Upper lobe of right lung (tissue), 1 donor: ENCODE results near the gene MYO5B. TPM values are rescaled to one million over a fixed set of nuclear protein-coding genes. Genes with fewer than 3 reads are reported as not detected.
A peak's percentile ranks its signal among the peaks of the same experiment; 100 is the strongest.

Experiments used
- ATAC-seq: fragments of 200-7000 bp; cut with Tn5 transposase; one replicate; pipeline ENCODE4 v1.9.1; 2020; ENCODE audit warnings: mild to moderate bottlenecking, moderate library complexity
- DNase-seq: peaks from one replicate; pipeline ENCODE4 v3.0.0-alpha.2; 2020
- H3K27ac ChIP-seq: fragments of 200-600 bp; one replicate; pipeline ENCODE4 v1.8.0; 2022
- H3K27me3 ChIP-seq: fragments of 200-600 bp; one replicate; pipeline ENCODE4 v1.8.0; 2022; ENCODE audit warnings: mild to moderate bottlenecking
- H3K36me3 ChIP-seq: fragments of 200-600 bp; one replicate; pipeline ENCODE4 v1.8.0; 2022
- H3K4me1 ChIP-seq: fragments of 200-600 bp; one replicate; pipeline ENCODE4 v1.8.0; 2022
- H3K4me3 ChIP-seq: fragments of 200-600 bp; one replicate; pipeline ENCODE4 v1.8.0; 2022; ENCODE audit warnings: mild to moderate bottlenecking
- H3K9me3 ChIP-seq: fragments of 200-600 bp; one replicate; pipeline ENCODE4 v1.8.0; 2022
- intact Hi-C: fragments of 100-400 bp; cut with DNase I; formaldehyde crosslinking; loops from one replicate; pipeline ENCODE4 v1.11.0; 2022
- total RNA-seq: library from RNA; stranded (reverse); fragmentation: NEBNext Ultra II Directional; extraction: Animal tissue kit (Norgen Biotek cat#: 25700); gene quantifications from one replicate; pipeline ENCODE4 v1.2.1, GENCODE V29; 2021
- TF ChIP-seq, protein P1 (sequence below): fragments of 200-600 bp; IDR thresholded peaks from one replicate; pipeline ENCODE4 v1.8.0; 2022; ENCODE audit warnings: antibody characterized with exemption
- donor health status: DM: no; HTN: yes; CAD: no; lungs with severe emphysema.

The MYO5B gene
- total RNA-seq, 1 donor from 2014 or later: 31.6 TPM

GRCh38 chr18:49924293-49924983 is 270.5 kb downstream of the MYO5B start:
- ATAC-seq (no peak), DNase-seq (no peak)
- H3K27me3 ChIP-seq: peaks cover 9% of the 10 kb centered on the region
- no peak overlapping the region for H3K27ac ChIP-seq
- H3K36me3 ChIP-seq: no peaks in the 10 kb centered on the region
- H3K4me3 ChIP-seq: no peak overlapping the region
- no peaks in the 10 kb centered on the region for H3K9me3 ChIP-seq
- intact Hi-C loops: no loop called here
- no peaks in the 10 kb centered on the region for H3K4me1 ChIP-seq
- TF ChIP-seq, protein P1, sequence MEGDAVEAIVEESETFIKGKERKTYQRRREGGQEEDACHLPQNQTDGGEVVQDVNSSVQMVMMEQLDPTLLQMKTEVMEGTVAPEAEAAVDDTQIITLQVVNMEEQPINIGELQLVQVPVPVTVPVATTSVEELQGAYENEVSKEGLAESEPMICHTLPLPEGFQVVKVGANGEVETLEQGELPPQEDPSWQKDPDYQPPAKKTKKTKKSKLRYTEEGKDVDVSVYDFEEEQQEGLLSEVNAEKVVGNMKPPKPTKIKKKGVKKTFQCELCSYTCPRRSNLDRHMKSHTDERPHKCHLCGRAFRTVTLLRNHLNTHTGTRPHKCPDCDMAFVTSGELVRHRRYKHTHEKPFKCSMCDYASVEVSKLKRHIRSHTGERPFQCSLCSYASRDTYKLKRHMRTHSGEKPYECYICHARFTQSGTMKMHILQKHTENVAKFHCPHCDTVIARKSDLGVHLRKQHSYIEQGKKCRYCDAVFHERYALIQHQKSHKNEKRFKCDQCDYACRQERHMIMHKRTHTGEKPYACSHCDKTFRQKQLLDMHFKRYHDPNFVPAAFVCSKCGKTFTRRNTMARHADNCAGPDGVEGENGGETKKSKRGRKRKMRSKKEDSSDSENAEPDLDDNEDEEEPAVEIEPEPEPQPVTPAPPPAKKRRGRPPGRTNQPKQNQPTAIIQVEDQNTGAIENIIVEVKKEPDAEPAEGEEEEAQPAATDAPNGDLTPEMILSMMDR: no peak

- Histone ChIP-seq H3K36me3 (no peaks in the 10 kb centered on the region), H3K4me1 (no peaks in the 10 kb centered on the region), H3K27ac (no peak overlapping the region), H3K9me3 (no peaks in the 10 kb centered on the region), H3K27me3 (peaks cover 14% of the 10 kb centered on the region), H3K4me3 (no peak overlapping the region)
- DNase-seq (no peak), ATAC-seq (no peak)
- intact Hi-C loops: no loop called here
- TF ChIP-seq, protein P1: no peak
Observed at GRCh38 chr18:49922228-49922627, 272.7 kb downstream of the MYO5B start.

DNA sequence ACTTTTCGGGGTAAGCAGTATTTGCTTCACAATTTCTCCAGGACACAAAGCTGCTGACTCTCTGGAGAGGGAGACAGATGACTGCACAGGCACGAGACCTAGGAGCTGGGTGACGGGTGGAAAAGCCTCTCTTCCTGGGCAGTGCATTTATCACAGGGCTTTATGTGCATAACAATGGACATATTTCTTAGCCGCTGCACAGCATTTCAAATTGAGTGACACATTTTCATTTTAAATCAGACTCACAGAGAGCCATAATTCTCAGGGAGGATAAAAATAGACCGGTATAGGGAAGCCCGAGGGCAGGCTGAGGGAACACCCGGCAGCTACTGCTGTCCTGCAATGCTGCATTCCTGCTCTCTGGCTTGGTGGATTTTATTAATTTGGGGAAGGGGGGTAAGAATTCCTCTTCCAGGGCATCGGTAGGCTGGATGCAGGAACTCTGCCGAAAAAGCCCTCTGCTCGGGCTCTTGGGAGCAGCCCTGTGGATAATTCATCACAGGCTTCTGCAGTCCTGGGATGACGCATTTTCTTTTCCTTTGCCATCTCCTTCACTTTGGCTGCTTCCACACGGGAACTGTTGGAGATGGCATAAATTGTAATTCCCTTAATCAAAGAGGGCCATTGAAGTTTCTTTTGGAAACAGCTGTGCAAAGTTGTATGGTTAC is 273.5 kb downstream of the MYO5B start:
- TF ChIP-seq, protein P1: no peak
- no peak overlapping the region for H3K4me3 ChIP-seq
- H3K27me3 ChIP-seq: peaks cover 14% of the 10 kb centered on the region
- H3K36me3 ChIP-seq: no peaks in the 10 kb centered on the region
- H3K4me1 ChIP-seq: no peaks in the 10 kb centered on the region
- H3K9me3 ChIP-seq: no peaks in the 10 kb centered on the region
- intact Hi-C loops: no loop called here
- DNase-seq (no peak), ATAC-seq (no peak)
- no peak overlapping the region for H3K27ac ChIP-seq

- Histone ChIP-seq H3K4me3 (no peak overlapping the region), H3K36me3 (no peaks in the 10 kb centered on the region), H3K27ac (no peak overlapping the region), H3K27me3 (peaks cover 14% of the 10 kb centered on the region), H3K4me1 (no peaks in the 10 kb centered on the region), H3K9me3 (no peaks in the 10 kb centered on the region)
- DNase-seq: no peak
- ATAC-seq: peak; percentile 37
- TF ChIP-seq, protein P1: no peak
- intact Hi-C loops: no loop called here
Observed at GRCh38 chr18:49920731-49921130, 274.2 kb downstream of the MYO5B start.

- Histone ChIP-seq H3K27me3 (peaks cover 14% of the 10 kb centered on the region), H3K36me3 (no peaks in the 10 kb centered on the region), H3K4me3 (no peak overlapping the region), H3K9me3 (no peaks in the 10 kb centered on the region), H3K4me1 (no peaks in the 10 kb centered on the region), H3K27ac (no peak overlapping the region)
- DNase-seq (no peak), ATAC-seq (no peak)
- intact Hi-C loops: no loop called here
- TF ChIP-seq, protein P1: no peak
Observed at GRCh38 chr18:49917742-49918141, 277.2 kb downstream of the MYO5B start.
